ENCODE measurements around the gene GDPD3.

The GDPD3 gene

DNA sequence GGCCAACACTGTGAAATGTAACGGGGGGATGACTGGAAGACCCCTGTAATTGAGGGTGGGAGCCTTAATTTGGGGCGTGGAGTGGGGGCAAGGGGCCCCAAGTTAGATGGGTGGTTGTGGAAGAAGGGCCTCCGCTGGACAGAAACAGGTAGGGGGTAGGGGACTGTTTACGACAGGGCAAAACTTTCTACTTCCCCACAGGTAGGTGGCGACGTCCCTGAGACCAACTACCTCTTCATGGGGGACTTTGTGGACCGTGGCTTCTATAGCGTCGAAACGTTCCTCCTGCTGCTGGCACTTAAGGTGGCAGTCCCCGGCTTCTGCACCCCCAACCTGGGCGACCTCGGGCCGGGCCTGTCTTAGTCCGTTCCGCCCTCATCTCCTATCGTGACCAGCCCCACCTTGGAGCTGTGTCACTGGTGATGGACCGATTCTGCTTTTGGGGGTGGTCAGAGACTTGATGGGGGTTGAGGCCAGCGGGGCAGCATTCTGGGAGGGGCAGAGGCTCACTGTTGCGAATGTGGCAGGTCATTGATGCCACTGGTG, 30.7 kb downstream of the GDPD3 start:
- no peak for DNase-seq

DNA sequence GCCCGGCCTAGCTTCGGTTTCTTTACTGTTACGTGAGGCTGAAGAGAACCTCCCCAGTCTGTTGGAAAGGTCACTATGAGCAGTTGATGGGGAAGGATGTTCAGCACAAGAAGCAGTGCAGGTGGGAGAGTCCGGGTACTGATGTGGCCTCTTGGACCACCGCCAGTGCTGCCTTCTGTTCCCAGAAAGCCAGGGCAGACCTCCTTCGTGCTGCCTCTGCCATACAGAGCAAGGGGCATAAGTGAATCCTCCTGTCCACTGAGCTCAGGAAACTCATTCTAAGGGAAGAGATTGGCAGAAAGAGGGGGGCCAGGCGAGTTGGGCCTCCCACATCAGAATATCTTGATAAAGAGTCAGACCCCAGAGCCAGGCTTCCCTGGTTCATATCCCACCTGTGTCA, 33.9 kb downstream of the GDPD3 start:
- DNase-seq, result no peak

DNA sequence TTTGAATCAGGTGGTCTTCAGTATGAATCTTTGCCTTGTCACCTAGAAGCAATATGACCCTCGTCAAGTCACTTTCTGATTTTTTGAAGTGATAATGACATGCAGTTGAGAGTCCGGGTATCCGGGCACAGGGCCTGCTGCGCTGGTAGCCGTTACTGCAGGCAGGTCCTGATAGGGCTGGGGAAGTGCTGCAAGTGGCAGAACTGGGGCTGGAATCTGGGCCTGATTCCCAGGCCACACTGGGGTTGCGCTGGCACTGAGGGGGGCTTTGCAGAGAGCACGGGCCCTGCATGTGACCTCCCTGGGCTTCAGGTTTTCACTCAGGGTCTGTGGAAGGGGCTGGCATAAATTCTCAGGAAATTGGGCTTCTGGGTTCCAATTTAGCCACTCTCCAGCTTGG, 34.6 kb downstream of the GDPD3 start:
- no peak for DNase-seq

- no peak for DNase-seq
Observed at GRCh38 chr16:30077656-30078055, 35.7 kb downstream of the GDPD3 start.

GRCh38 chr16:30076276-30076791, 37.0 kb downstream of the GDPD3 start:
- DNase-seq, result peak in 1 of 56 donors; percentile 33

DNA sequence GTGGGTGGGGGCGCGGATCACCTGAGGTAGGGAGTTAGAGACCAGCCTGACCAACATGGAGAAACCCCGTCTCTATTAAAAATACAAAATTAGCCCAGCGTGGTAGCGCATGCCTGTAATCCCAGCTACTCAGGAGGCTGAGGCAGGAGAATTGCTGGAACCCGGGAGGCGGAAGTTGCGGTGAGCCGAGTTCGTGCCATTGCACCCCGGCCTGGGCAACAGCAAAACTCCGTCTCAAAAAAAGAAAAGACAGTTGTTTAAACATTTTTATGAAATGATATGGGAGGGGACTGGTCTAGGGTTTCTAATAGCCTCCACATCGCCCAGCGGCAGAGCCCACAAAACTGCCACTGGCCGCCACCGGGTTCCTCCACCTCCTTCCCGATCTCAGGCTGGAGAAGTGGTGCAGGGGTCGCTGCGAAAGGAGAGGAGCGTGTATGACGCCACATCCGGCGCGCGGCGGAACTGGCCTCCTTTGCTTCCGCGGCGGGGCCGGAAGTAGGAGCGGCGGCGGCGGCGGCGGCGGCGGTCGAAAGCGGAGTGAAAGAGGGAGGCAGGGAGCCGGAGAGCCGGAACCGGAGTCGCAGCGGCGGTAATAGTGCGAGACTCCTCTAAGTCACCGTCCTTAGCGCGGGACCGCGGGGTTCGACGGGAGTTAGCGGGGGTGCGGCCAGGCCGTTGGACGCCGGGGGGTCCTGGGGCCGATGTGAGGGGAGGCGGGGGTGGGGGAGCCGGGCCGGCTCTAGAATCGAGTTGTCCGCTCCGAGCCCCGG, 37.6 kb downstream of the GDPD3 start, which contains the start of gene PPP4C:
Gene PPP4C, plus strand, starts transcription at position 492 of the 773 bp plus-strand sequence. CDS start 384 bp downstream, outside the sequence.
- DNase-seq, result peak in 55 of 56 donors; percentile 30 to 94 (median 77)

DNA sequence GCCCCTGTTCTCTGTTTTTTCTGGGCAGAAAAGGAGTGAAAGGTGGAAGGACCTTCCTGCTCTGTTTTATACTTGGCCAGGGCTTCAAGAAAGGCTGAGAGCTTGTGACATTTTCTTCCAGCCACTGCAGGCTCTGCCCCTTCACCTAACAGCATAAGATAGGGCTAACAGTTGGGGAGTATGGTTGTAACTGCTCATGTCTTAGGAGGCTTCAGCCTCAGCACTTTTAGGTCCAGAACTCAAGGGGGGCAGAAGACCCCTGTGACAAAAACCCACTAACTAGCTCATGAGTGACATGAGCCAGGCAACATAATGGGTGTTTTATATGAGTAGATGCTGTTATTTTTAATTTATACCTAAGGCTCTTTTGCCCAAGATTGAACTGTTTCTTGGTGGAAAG, 42.8 kb downstream of the GDPD3 start:
- DNase-seq, result no peak

- DNase-seq, result peak in 19 of 56 donors; percentile 13 to 59 (median 28)
Observed at GRCh38 chr16:30069611-30070462, 43.5 kb downstream of the GDPD3 start.

- DNase-seq, result peak in 4 of 56 donors; percentile 6 to 19 (median 13)
Observed at GRCh38 chr16:30068750-30069610, 44.4 kb downstream of the GDPD3 start.

GRCh38 chr16:30068333-30068732, 45.0 kb downstream of the GDPD3 start:
- no peak for DNase-seq

DNA sequence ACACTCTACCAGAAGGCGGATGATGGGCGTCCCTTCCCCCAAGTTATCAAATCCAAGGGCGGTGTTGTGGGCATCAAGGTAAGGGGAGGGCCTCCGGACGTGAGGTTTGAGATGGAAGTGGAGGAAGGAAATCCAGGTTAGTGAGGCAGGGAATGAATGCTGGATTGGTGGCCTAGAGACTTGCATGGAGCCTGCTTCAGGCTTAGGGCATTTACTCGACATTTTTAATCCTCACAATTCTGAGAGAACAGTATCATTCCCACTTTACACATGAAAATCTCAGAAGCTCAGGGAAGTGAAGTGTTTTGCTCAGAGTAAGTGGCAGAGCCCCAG, 45.8 kb downstream of the GDPD3 start:
- DNase-seq, result no peak

- peak in 20 of 56 donors; percentile 5 to 51 (median 18) for DNase-seq
Observed at GRCh38 chr16:30066761-30067583, 46.4 kb downstream of the GDPD3 start.

GRCh38 chr16:30065943-30066760, 47.2 kb downstream of the GDPD3 start:
- peak in 6 of 56 donors; percentile 40 to 85 (median 52) for DNase-seq

- peak; percentile 78 to 100 (median 97) for DNase-seq
Observed at GRCh38 chr16:30065102-30065942, 48.0 kb downstream of the GDPD3 start, which contains the start of gene ALDOA. Gene ALDOA, plus strand, starts transcription at chr16:30065760. Its CDS starts 1,138 bp downstream, at chr16:30066898.

DNA sequence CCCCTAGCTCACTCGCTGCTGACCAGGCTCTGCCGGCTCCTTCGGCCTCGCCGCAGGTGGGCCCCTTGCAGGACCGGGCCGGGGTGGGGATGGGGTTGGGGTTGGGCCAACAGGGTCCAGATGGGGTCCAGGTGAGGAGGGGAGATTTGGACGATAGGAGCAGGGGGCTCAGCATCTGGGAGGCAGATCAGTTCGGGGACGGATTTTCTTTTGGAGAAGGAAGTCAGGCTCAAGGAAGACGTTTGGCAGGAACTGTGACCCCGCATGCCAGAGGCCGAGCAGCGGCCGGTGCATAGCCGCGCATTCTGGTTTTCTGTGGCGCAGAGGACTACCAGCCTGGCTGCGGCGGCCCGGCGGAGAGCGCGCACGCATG, 48.6 kb downstream of the GDPD3 start:
- peak in 7 of 56 donors; percentile 49 to 85 (median 61) for DNase-seq

- DNase-seq, result peak in 54 of 56 donors; percentile 14 to 85 (median 74)
Observed at GRCh38 chr16:30063893-30064728, 49.2 kb downstream of the GDPD3 start.

Data from nucleus accumbens (tissue), 56 donors.